ENCODE measurements around the gene GPR78.
A peak's percentile ranks its signal among the peaks of the same experiment; 100 is the strongest.

Gene GPR78

DNA sequence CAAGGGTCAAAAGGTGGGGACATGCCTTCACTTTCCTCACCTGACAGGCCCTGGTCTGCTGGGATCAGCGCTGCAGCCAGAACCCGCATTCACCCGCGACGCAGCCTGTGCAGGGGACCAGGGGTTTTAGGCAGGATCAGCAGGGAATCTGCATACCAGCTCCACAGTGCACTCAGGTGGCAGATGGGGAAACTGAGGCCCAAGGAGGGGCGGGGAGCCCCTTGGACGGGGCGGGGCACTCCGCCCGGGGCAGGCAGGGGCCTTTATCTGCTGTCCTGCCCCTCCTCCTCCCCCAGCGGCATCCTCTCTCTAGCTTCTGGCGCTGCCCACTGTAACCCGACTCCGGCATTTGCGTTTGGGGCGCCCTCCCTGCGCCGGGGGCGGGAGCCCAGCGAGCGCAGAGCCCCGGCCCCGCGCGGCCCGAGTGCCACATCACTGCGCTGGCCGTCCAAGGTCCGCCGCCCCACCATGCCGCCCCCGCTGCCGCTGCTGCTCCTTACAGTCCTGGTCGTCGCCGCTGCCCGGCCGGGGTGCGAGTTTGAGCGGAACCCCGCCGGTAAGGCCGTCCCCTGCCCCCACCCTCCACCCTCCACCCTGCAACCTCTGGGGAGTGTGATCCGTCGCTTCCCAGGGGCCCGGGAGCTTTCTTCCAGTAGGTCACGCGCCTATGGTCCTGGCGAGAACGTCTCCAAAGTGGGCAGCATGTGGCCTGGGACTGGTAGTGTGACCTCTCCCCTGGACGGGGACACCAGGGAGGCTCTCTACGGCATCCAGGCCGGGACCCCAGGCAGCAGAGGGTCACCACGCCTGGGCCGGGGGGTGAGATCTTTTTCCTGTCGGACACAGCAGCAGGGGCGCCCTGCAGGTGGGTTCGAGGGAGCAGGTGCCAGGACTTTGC lies 12.4 kb downstream of the GPR78 start, which contains the start of gene CPZ:
TSS of gene CPZ (plus strand) at position 400 of the 898 bp plus-strand sequence. CDS start at position 469, 69 bp downstream.
- Histone ChIP-seq H3K27ac (no peak within 1 kb of the TSS), H2AFZ (ENCODE audit: low read depth) (no peak within 1 kb of the TSS), H3K27me3 (ENCODE audit: insufficient read depth, low read depth) (peaks cover 7% of the 10 kb centered on the region; the same call in 1 of the 2 replicates), H3K4me3 (IDR thresholded peaks at IDR 0.05; ENCODE audit: insufficient read depth, low read depth, low read length) (no peak within 1 kb of the TSS), H3K9ac (no peak within 1 kb of the TSS), H3K36me3 (ENCODE audit: insufficient read depth) (no peaks in the 10 kb centered on the region), H3K4me1 (ENCODE audit: low read depth, poor library complexity, severe bottlenecking) (no peaks in the 10 kb centered on the region), H4K20me1 (ENCODE audit: insufficient read depth) (no peaks in the 10 kb centered on the region), H3K4me2 (no peak within 1 kb of the TSS), H3K79me2 (ENCODE audit: insufficient read depth, low read depth) (no peaks in the 10 kb centered on the region)
- TF ChIP-seq, protein P1, sequence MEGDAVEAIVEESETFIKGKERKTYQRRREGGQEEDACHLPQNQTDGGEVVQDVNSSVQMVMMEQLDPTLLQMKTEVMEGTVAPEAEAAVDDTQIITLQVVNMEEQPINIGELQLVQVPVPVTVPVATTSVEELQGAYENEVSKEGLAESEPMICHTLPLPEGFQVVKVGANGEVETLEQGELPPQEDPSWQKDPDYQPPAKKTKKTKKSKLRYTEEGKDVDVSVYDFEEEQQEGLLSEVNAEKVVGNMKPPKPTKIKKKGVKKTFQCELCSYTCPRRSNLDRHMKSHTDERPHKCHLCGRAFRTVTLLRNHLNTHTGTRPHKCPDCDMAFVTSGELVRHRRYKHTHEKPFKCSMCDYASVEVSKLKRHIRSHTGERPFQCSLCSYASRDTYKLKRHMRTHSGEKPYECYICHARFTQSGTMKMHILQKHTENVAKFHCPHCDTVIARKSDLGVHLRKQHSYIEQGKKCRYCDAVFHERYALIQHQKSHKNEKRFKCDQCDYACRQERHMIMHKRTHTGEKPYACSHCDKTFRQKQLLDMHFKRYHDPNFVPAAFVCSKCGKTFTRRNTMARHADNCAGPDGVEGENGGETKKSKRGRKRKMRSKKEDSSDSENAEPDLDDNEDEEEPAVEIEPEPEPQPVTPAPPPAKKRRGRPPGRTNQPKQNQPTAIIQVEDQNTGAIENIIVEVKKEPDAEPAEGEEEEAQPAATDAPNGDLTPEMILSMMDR (conservative IDR thresholded peaks at IDR 0.05; ENCODE audit: low read depth, low read length), result no peak

DNA sequence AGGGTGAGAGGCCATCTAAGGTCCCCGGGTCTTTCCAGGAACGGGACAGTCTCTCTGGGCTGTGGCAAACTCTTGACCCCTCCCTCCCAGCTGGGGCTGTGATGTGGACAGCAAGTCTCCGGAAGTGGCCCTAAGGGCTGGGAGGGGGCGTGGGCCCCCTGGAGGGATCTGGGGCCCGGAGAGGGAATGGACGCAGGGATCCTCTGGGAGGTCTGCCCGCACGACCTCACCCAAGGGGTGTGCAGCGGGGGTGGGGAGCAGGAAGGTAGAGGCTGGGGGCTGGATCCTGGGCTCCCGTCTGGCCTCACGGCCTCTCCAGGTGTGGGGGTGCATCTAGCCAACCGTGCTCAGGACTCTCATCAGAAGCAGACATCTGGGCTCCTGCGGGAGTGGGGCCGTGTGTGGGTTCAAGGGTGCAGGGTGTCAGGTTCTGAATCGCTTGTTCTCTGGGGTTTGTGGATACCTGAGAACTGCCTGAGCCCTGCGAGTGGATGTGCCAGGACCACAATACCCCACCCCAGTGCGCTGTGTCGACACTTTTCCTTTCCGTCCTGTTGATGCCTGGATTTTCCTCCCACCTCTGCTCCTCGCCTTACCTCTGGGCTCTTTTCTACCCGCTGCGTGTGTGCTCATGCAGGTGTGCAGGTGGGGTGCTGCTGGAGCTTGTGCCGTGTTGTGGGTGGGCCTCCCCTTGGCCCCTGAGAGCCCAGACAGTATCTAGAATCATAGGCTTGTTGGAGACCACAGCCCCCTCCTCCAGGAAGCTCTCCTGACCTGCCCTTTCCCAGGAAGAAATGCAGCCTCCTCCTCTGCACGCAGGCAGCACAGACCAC lies 13.3 kb downstream of the GPR78 start:
- no peak overlapping the region for H3K4me3 ChIP-seq (IDR thresholded peaks at IDR 0.05; ENCODE audit: insufficient read depth, low read depth, low read length)
- no peak overlapping the region for H3K27ac ChIP-seq
- no peak overlapping the region for H3K4me2 ChIP-seq
- no peak overlapping the region for H2AFZ ChIP-seq (ENCODE audit: low read depth)
- TF ChIP-seq, protein P1 (conservative IDR thresholded peaks at IDR 0.05; ENCODE audit: low read depth, low read length), result no peak
- H3K36me3 ChIP-seq (ENCODE audit: insufficient read depth), result no peaks in the 10 kb centered on the region
- H3K27me3 ChIP-seq (ENCODE audit: insufficient read depth, low read depth), result peaks cover 7% of the 10 kb centered on the region; the same call in 1 of the 2 replicates
- no peaks in the 10 kb centered on the region for H4K20me1 ChIP-seq (ENCODE audit: insufficient read depth)
- no peaks in the 10 kb centered on the region for H3K4me1 ChIP-seq (ENCODE audit: low read depth, poor library complexity, severe bottlenecking)
- H3K79me2 ChIP-seq (ENCODE audit: insufficient read depth, low read depth), result no peaks in the 10 kb centered on the region
- H3K9ac ChIP-seq, result no peak overlapping the region

DNA sequence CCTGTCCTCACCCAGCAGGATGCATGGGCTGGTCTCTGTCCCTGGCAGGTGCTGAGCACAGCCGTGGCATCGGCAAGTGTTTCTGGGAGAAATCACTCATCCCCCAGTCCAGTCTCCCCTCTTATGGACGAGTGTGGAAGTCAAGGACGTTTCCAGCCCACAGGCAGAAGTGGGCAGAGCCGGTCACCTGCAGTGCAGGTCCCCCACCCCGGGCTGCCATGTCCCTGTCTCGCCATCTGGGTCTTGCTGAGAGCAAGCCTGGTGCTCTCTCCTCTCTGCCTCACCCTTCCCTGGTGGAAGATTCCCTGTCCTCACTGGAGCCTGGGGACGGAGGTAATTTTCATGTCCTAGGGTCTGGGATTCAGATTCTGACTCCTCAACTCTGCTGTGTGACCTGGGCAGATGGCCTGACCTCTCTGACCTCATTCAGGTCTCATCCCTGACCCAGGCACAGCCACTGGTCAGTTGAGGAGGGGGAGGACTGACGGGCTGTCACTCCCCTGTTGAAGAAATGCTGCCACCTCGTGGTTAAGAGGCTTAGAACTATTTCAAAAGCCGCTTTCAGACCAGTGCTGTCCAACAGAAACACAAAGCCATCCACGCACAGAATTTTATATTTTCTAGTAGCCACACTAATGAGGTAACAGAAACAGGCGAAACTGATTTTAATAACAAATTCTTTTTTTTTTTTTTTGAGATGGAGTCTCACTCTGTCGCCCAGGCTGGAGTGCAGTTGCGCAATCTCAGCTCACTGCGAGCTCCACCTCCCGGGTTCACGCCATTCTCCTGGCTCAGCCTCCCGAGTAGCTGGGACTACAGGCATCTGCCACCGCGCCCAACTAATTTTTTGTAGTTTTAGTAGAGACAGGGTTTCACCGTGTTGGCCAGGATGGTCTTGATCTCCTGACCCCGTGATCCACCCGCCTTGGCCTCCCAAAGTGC lies 14.2 kb downstream of the GPR78 start:
- no peak overlapping the region for H3K4me3 ChIP-seq (IDR thresholded peaks at IDR 0.05; ENCODE audit: insufficient read depth, low read depth, low read length)
- no peak overlapping the region for H3K4me2 ChIP-seq
- no peak overlapping the region for H2AFZ ChIP-seq (ENCODE audit: low read depth)
- H3K9ac ChIP-seq, result no peak overlapping the region
- peaks cover 7% of the 10 kb centered on the region; the same call in 1 of the 2 replicates for H3K27me3 ChIP-seq (ENCODE audit: insufficient read depth, low read depth)
- TF ChIP-seq, protein P1 (conservative IDR thresholded peaks at IDR 0.05; ENCODE audit: low read depth, low read length), result peak; percentile 57
- H4K20me1 ChIP-seq (ENCODE audit: insufficient read depth), result no peaks in the 10 kb centered on the region
- H3K4me1 ChIP-seq (ENCODE audit: low read depth, poor library complexity, severe bottlenecking), result no peaks in the 10 kb centered on the region
- H3K36me3 ChIP-seq (ENCODE audit: insufficient read depth), result no peaks in the 10 kb centered on the region
- no peaks in the 10 kb centered on the region for H3K79me2 ChIP-seq (ENCODE audit: insufficient read depth, low read depth)
- H3K27ac ChIP-seq, result no peak overlapping the region
